Left colon (tissue), 2 donors: ENCODE results near the gene SALL2. TPM values are rescaled to one million over a fixed set of nuclear protein-coding genes. Genes with fewer than 3 reads are reported as not detected.

Source experiments
- ATAC-seq: fragments of 200-7000 bp; cut with Tn5 transposase; one replicate; pipeline ENCODE4 v1.9.1; 2020; ENCODE audit warnings: mild to moderate bottlenecking, moderate library complexity
- DNase-seq, 2 donors: peaks; one replicate each; pipeline ENCODE4 v3.0.0-alpha.2; 2020
- intact Hi-C, 2 donors: fragments of 100-400 bp; cut with DNase I in 1 of 2; cut with micrococcal nuclease in 1 of 2; formaldehyde crosslinking; loops; one replicate each; pipeline versions ENCODE4 v1.11.2 to v1.14.0; 2022; cut with DNase I, micrococcal nuclease
- total RNA-seq, 2 donors: library from RNA; stranded (reverse); fragmentation: NEBNext Ultra II Directional; extraction: Animal tissue kit (Norgen Biotek cat#: 25700); gene quantifications; one replicate each; pipeline ENCODE4 v1.2.1, GENCODE V29; 2021
- donor health status: DM: no; HTN: no; CAD: no.
- donor health status: DM: yes; HTN: yes; CAD: no.

The SALL2 gene
- total RNA-seq, 2 donors from 2014 or later, result 1.1 to 3.8 TPM

- intact Hi-C loops, result no loop called here
- ATAC-seq (peak; percentile 63), DNase-seq (no peak)
These were observed 27.3 kb downstream of the SALL2 start for GRCh38 chr14:21498540-21499526.

DNA sequence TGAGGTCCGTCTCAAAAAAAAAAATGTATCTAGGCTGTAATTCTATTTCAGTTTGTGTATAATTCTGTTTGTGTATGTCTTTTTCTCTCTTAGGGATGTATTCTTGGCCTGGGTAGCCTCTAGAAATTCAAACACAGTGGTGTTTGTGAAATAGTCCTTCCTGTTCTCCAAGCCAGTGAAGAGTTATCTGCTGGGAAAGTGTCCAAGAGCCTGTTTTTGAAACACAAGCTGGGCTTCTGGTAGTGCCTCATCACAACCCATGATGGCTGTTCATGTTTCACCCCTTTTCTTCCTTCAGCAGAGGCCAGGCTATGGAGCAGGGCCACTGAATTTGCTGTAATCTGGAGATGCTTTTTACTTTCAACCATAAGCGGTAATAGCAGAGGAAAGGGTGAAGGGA lies 29.7 kb downstream of the SALL2 start:
- DNase-seq (no peak), ATAC-seq (no peak)
- intact Hi-C loops, result no loop called here

DNA sequence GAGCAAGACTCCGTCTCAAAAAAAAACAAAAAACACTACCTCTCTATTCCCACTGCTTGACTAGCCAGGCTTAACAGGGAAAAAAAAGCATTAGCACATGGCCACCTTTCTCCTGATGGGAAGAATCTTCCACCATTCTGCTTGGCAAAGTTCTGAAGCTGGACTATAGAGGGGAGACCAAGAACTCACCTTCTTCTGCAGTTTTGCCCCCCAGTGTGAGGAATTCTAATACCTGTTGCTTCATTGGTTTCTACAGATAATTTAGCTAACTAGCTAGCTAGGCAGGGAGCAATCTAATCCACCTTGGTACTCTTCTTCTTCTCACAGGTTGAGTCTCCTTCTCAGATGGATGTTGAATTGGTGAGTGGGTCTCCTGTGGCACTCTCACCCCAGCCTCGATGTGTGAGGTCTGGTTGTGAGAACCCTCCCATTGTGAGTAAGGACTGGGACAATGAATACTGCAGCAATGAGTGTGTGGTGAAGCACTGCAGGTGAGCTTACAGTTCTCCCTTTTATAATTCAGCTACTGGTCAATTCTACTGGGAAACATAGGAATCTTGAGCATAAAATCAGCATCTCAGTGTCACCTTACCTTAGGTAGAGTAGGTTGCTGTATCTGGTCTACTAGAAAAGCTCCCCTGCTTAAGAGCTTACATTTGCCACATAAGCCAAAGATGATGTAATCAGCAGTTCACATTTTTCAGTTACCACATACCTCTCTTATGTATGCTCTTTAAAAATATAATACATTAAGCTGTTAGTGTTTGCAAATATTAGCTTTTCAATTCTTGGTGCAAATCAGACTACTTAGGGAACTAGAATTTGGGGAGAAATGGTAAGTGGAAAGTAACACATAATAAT lies 31.0 kb downstream of the SALL2 start:
- intact Hi-C loops, result no loop called here
- DNase-seq (no peak), ATAC-seq (no peak)

DNA sequence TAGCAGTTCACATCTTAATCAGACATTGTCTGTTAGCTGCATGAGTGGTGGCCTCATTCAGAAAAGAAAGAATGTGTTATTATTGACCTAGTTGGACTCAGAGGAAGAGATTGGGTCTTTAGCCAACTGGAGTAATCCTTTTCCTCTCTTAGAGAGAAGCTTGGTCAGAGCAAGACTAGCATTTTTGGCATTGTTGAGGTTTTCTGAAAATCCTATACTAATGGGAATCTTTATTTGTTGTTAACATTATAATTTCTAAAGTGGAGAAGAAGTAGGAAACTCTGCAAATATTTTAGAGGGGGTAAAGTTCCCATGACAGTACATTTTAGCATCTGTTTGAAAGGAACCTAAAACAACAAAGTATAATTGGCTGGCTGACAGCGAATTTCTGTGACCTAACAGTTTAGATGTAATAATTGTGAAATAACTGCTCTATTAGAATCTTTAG lies 39.5 kb downstream of the SALL2 start:
- DNase-seq (no peak), ATAC-seq (no peak)
- intact Hi-C loops, result no loop called here

- DNase-seq (peak; percentile 94 to 97), ATAC-seq (peak; percentile 91)
- intact Hi-C loops, result no loop called here
These were observed 49.0 kb downstream of the SALL2 start, which contains the start of the genes RAB2B and TOX4 for GRCh38 chr14:21476925-21477681. Gene RAB2B, minus strand, starts transcription at chr14:21476959. Its CDS starts 87 bp downstream, at chr14:21476872. Gene TOX4, plus strand, starts transcription at chr14:21477195. Its CDS starts 84 bp downstream, at chr14:21477279.

DNA sequence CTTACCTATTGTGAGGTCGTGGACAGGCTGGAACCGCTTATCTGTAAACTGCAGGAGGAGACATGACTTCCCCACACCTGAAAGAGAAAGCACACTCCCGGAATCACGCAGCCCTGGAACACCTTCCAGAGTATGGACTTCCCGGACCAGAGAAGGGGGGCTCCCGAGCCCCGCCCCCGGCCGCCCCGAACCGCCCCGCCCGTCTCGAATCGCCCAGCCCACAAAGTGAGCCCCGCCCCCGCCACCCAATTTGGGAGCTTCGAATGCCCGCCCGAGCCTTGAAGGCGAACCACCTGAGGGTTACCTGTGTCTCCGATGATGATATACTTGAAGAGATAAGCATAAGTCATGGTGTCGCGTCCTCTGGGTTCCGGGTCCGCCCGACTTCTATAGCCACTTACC lies 49.6 kb downstream of the SALL2 start:
- peak; percentile 86 for ATAC-seq
- peak; percentile 90 to 96 for DNase-seq
- intact Hi-C loops, result no loop called here

GRCh38 chr14:21475767-21476522 lies 50.2 kb downstream of the SALL2 start:
- peak; percentile 45 for ATAC-seq
- DNase-seq, result no peak
- intact Hi-C loops, result no loop called here

Other genes starting within 250 kb of the SALL2 start
- under 1 TPM in 1 of 2 donors, not detected in 1; 0.17 TPM for gene RPGRIP1, start 246.3 kb downstream of the SALL2 start, total RNA-seq
- gene SUPT16H, start 142.3 kb downstream of the SALL2 start, total RNA-seq, result 10 to 100 TPM; 38.1 to 39.8 TPM
- gene CHD8, start 70.2 kb downstream of the SALL2 start, total RNA-seq, result 10 to 100 TPM; 58.5 to 59.0 TPM
- 10 to 100 TPM; 13.3 to 16.0 TPM for gene RAB2B, start 49.4 kb downstream of the SALL2 start, total RNA-seq
- 10 to 100 TPM; 80.2 to 85.2 TPM for gene TOX4, start 49.2 kb downstream of the SALL2 start, total RNA-seq
- 10 to 100 TPM; 24.2 to 28.9 TPM for gene METTL3, start 15.0 kb downstream of the SALL2 start, total RNA-seq
- not detected for gene OR10G3, start 53.7 kb upstream of the SALL2 start, total RNA-seq
- gene OR10G2, start 108.6 kb upstream of the SALL2 start, total RNA-seq, result not detected
- not detected for gene OR4E2, start 127.5 kb upstream of the SALL2 start, total RNA-seq
- gene OR4E1, start 147.5 kb upstream of the SALL2 start, total RNA-seq, result not detected